OCI-LY1 (cell line): ENCODE measurements around the gene N4BP3.

ENCODE experiments used
- CTCF ChIP-seq: fragments of 200-600 bp; sonication (generic), shearing (Covaris generic); IDR thresholded peaks from 2 replicates; pipeline ENCODE4 v1.5.1; 2017; ENCODE audit warnings: mild to moderate bottlenecking, antibody characterized with exemption, low read length, moderate library complexity, mixed read lengths
- EZH2 ChIP-seq: fragments of 200-600 bp; sonication (generic), shearing (Covaris generic); IDR thresholded peaks from 2 replicates; pipeline ENCODE4 v1.8.0; 2017; ENCODE audit warnings: borderline replicate concordance, mixed run types, mild to moderate bottlenecking, antibody characterized with exemption, low read length, moderate library complexity, mixed read lengths

- TF ChIP-seq CTCF = no peak
- no peak for TF ChIP-seq EZH2
These were observed 8.3 kb downstream of the N4BP3 start for GRCh38 chr5:178121391-178122276.
